ENCODE measurements around the gene ELF3.
"Not testable (repeated sequence)": the region's sequence is repeated elsewhere in the genome, so short reads cannot be mapped to it uniquely, and the experiment has no call there.

The ELF3 gene

GRCh38 chr1:202010180-202011015 lies at the start of gene ELF3:
ELF3 (plus strand) TSS chr1:202010587; CDS start chr1:202011137, 550 bp downstream.
- Histone ChIP-seq H3K36me3 (ENCODE audit: insufficient read depth, low read length) (peaks cover 2% of the 10 kb centered on the region; the same call in 1 of the 2 replicates), H3K9me3 (ENCODE audit: control insufficient read depth, insufficient read depth, low read length) (no peaks in the 10 kb centered on the region), H3K9ac (ENCODE audit: low read depth, low read length) (peak within 1 kb of the TSS; percentile 63), H3K4me1 (ENCODE audit: insufficient read depth, low read length) (peaks cover 25% of the 10 kb centered on the region)

GRCh38 chr1:201962382-201962781 lies 48.0 kb upstream of the ELF3 start:
- H3K9me3 ChIP-seq (ENCODE audit: control insufficient read depth, insufficient read depth, low read length); H3K9ac ChIP-seq (ENCODE audit: low read depth, low read length); H3K4me1 ChIP-seq (ENCODE audit: insufficient read depth, low read length): not testable (repeated sequence)
- peaks cover 42% of the 10 kb centered on the region for H3K36me3 ChIP-seq (ENCODE audit: insufficient read depth, low read length)

GRCh38 chr1:201964261-201964660 lies 46.1 kb upstream of the ELF3 start:
- H3K9me3 ChIP-seq (ENCODE audit: control insufficient read depth, insufficient read depth, low read length) = no peaks in the 10 kb centered on the region
- H3K36me3 ChIP-seq (ENCODE audit: insufficient read depth, low read length) = peaks cover 31% of the 10 kb centered on the region
- no peaks in the 10 kb centered on the region for H3K4me1 ChIP-seq (ENCODE audit: insufficient read depth, low read length)
- H3K9ac ChIP-seq (ENCODE audit: low read depth, low read length) = no peak overlapping the region

DNA sequence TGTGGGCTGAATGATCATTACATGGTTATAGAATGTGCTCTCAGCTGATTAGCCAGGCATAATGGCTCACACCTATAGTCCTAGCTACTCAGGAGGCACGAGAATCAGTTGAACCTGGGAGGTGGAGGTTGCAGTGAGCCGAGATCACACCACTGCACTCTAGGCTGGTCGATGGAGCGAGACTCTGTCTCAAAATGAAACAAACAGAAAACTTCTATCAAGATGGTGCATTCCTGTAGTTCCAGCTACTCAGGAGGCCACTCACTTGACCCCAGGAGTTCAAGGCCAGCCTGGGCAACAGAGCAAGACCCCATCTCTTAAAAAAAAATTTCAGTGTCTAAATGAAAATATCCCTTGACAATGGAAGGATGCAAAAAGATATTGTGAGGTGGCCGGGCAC lies 44.2 kb upstream of the ELF3 start:
- Histone ChIP-seq H3K9me3 (ENCODE audit: control insufficient read depth, insufficient read depth, low read length) (no peaks in the 10 kb centered on the region), H3K36me3 (ENCODE audit: insufficient read depth, low read length) (peaks cover 40% of the 10 kb centered on the region), H3K4me1 (ENCODE audit: insufficient read depth, low read length) (no peaks in the 10 kb centered on the region), H3K9ac (ENCODE audit: low read depth, low read length) (no peak overlapping the region)

GRCh38 chr1:201968202-201968925 lies 42.0 kb upstream of the ELF3 start:
- Histone ChIP-seq H3K9me3 (ENCODE audit: control insufficient read depth, insufficient read depth, low read length) (no peaks in the 10 kb centered on the region), H3K9ac (ENCODE audit: low read depth, low read length) (no peak overlapping the region), H3K4me1 (ENCODE audit: insufficient read depth, low read length) (no peaks in the 10 kb centered on the region), H3K36me3 (ENCODE audit: insufficient read depth, low read length) (peaks cover 28% of the 10 kb centered on the region)

GRCh38 chr1:201970334-201971159 lies 39.8 kb upstream of the ELF3 start:
- no peaks in the 10 kb centered on the region for H3K4me1 ChIP-seq (ENCODE audit: insufficient read depth, low read length)
- no peak overlapping the region for H3K9ac ChIP-seq (ENCODE audit: low read depth, low read length)
- no peaks in the 10 kb centered on the region for H3K9me3 ChIP-seq (ENCODE audit: control insufficient read depth, insufficient read depth, low read length)
- peaks cover 13% of the 10 kb centered on the region for H3K36me3 ChIP-seq (ENCODE audit: insufficient read depth, low read length)

GRCh38 chr1:201982082-201982622 lies 28.2 kb upstream of the ELF3 start:
- Histone ChIP-seq H3K9me3 (ENCODE audit: control insufficient read depth, insufficient read depth, low read length) (no peaks in the 10 kb centered on the region), H3K36me3 (ENCODE audit: insufficient read depth, low read length) (no peaks in the 10 kb centered on the region), H3K4me1 (ENCODE audit: insufficient read depth, low read length) (peaks cover 11% of the 10 kb centered on the region; the same call in 1 of the 2 replicates), H3K9ac (ENCODE audit: low read depth, low read length) (peak overlapping the region; percentile 92; the same call in 1 of the 2 replicates)

DNA sequence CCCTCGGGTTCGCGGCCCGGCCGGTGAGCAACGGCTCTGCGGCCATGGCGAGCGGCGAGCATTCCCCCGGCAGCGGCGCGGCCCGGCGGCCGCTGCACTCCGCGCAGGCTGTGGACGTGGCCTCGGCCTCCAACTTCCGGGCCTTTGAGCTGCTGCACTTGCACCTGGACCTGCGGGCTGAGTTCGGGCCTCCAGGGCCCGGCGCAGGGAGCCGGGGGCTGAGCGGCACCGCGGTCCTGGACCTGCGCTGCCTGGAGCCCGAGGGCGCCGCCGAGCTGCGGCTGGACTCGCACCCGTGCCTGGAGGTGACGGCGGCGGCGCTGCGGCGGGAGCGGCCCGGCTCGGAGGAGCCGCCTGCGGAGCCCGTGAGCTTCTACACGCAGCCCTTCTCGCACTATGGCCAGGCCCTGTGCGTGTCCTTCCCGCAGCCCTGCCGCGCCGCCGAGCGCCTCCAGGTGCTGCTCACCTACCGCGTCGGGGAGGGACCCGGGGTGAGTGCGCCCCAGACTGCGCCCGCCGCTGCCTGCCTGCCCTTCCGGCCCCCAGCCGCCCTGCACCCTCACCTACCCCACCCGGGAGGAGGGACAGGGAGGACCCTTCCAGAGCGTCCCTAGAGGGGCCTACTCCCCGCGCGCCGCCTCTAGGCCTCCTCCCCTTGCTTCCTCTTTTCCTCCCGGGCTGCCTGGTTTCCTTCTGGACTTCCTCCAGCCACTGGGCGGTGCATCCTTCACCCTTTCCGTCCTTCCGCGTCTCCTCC lies 27.6 kb upstream of the ELF3 start, which contains the start of gene RNPEP:
Gene RNPEP (plus strand): TSS at position 26 of the 757 bp plus-strand sequence. CDS start 19 bp downstream, at position 45.
- H3K4me1 ChIP-seq (ENCODE audit: insufficient read depth, low read length) = peaks cover 12% of the 10 kb centered on the region; the same call in 1 of the 2 replicates
- peak within 1 kb of the TSS; percentile 92 for H3K9ac ChIP-seq (ENCODE audit: low read depth, low read length)
- no peaks in the 10 kb centered on the region for H3K36me3 ChIP-seq (ENCODE audit: insufficient read depth, low read length)
- H3K9me3 ChIP-seq (ENCODE audit: control insufficient read depth, insufficient read depth, low read length) = no peaks in the 10 kb centered on the region

GRCh38 chr1:201983380-201983805 lies 27.0 kb upstream of the ELF3 start:
- H3K36me3 ChIP-seq (ENCODE audit: insufficient read depth, low read length) = no peaks in the 10 kb centered on the region
- no peaks in the 10 kb centered on the region for H3K9me3 ChIP-seq (ENCODE audit: control insufficient read depth, insufficient read depth, low read length)
- peak overlapping the region; percentile 92 for H3K9ac ChIP-seq (ENCODE audit: low read depth, low read length)
- peaks cover 12% of the 10 kb centered on the region; the same call in 1 of the 2 replicates for H3K4me1 ChIP-seq (ENCODE audit: insufficient read depth, low read length)

- no peak overlapping the region for H3K9ac ChIP-seq (ENCODE audit: low read depth, low read length)
- H3K4me1 ChIP-seq (ENCODE audit: insufficient read depth, low read length) = peaks cover 12% of the 10 kb centered on the region; the same call in 1 of the 2 replicates
- peaks cover 5% of the 10 kb centered on the region; the same call in 1 of the 2 replicates for H3K36me3 ChIP-seq (ENCODE audit: insufficient read depth, low read length)
- no peaks in the 10 kb centered on the region for H3K9me3 ChIP-seq (ENCODE audit: control insufficient read depth, insufficient read depth, low read length)
Measured at GRCh38 chr1:201984446-201984845, 25.9 kb upstream of the ELF3 start.

DNA sequence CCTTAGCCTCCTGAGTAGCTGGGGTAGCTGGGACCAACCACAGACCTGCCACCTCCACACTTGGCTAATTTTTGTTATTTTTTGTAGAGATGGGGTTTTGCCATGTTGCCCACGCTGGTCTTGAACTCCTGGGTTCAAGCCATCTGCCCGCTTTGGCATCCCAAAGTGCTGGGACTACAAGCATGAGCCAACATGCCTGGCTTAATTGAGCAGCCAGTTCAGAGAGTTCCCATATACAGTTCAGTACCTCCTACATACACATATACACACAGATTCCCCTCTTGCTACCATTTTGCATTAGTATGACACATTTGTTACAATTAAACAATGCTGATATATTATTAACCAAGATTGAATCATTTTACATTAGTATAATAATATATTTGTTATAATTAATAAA lies 25.0 kb upstream of the ELF3 start:
- no peaks in the 10 kb centered on the region for H3K9me3 ChIP-seq (ENCODE audit: control insufficient read depth, insufficient read depth, low read length)
- peaks cover 12% of the 10 kb centered on the region; the same call in 1 of the 2 replicates for H3K4me1 ChIP-seq (ENCODE audit: insufficient read depth, low read length)
- H3K36me3 ChIP-seq (ENCODE audit: insufficient read depth, low read length) = peaks cover 10% of the 10 kb centered on the region; the same call in 1 of the 2 replicates
- H3K9ac ChIP-seq (ENCODE audit: low read depth, low read length) = no peak overlapping the region

DNA sequence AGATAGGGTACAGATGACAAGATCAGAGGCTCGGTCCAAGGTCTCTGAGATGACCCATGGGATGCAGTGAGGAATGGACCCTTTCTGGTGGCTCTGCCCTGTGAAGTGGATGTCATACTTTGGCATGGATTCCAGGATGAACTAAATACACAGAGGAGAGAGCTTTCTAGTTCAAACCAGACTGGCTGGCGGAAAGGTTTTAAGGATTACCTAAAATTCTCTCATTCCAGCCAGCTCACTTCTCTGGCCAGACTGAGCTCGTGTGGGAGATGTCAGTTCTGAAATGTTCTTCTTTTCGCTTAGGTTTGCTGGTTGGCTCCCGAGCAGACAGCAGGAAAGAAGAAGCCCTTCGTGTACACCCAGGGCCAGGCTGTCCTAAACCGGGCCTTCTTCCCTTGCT lies 21.8 kb upstream of the ELF3 start:
- peaks cover 7% of the 10 kb centered on the region; the same call in 1 of the 2 replicates for H3K4me1 ChIP-seq (ENCODE audit: insufficient read depth, low read length)
- peaks cover 18% of the 10 kb centered on the region for H3K36me3 ChIP-seq (ENCODE audit: insufficient read depth, low read length)

More for the DNA sequence above, 21.8 kb upstream of the ELF3 start:
- H3K9ac ChIP-seq (ENCODE audit: low read depth, low read length) = no peak overlapping the region
- no peaks in the 10 kb centered on the region for H3K9me3 ChIP-seq (ENCODE audit: control insufficient read depth, insufficient read depth, low read length)
